ENCODE data around the gene PTGDS. TPM values are rescaled to one million over a fixed set of nuclear protein-coding genes. Genes with fewer than 3 reads are reported as not detected.

Gene PTGDS
- total and polyA plus RNA-seq, 12 donors: 1.1 to 812 (median 219) TPM

DNA sequence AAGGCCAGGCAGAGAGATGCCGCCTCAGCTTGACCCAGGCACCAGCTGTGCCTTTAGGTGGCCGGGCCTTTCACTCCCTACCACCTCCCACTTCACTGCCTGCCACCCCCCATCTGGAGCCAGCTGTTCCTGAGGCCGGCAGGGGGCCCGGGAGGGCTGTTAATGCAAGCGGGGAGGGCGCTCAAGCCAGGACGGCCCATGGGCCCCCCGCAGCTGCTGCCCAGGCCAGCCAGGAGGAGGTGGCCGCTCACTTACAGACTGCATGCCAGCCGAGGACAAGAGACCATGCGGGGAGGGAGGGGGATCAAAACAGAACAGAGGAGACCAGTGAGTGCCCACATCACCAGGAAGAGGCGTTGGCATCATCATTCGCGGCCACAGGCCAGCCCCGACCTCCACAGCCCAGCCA, 46.3 kb downstream of the PTGDS start:
- no peak for DNase-seq
- Histone ChIP-seq H3K27me3 (no peaks in the 10 kb centered on the region), H3K4me3 (no peak overlapping the region), H3K9me3 (replicated peaks in 1 of 3) (no peaks in the 10 kb centered on the region), H3K36me3 (replicated peaks in 1 of 2) (no peaks in the 10 kb centered on the region), H3K4me1 (replicated peaks in 1 of 2) (peaks cover 3 to 13% of the 10 kb centered on the region in 2 donors), H3K27ac (no peak overlapping the region)
- TF ChIP-seq POLR2A (IDR thresholded peaks at IDR 0.05): no peak
- TF ChIP-seq, protein P1, sequence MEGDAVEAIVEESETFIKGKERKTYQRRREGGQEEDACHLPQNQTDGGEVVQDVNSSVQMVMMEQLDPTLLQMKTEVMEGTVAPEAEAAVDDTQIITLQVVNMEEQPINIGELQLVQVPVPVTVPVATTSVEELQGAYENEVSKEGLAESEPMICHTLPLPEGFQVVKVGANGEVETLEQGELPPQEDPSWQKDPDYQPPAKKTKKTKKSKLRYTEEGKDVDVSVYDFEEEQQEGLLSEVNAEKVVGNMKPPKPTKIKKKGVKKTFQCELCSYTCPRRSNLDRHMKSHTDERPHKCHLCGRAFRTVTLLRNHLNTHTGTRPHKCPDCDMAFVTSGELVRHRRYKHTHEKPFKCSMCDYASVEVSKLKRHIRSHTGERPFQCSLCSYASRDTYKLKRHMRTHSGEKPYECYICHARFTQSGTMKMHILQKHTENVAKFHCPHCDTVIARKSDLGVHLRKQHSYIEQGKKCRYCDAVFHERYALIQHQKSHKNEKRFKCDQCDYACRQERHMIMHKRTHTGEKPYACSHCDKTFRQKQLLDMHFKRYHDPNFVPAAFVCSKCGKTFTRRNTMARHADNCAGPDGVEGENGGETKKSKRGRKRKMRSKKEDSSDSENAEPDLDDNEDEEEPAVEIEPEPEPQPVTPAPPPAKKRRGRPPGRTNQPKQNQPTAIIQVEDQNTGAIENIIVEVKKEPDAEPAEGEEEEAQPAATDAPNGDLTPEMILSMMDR (IDR thresholded peaks at IDR 0.05): no peak
- intact Hi-C loops (cut with DNase I): loop anchor here in 1 of 2 donors (5.0 kb wide), 1 partner anchor 66 kb away; no protein-coding TSS in a partner anchor
- 83 to 93% (median 91%) methylated on average over 3 to 15 of the region's 15 CpGs for WGBS, 4 donors

DNA sequence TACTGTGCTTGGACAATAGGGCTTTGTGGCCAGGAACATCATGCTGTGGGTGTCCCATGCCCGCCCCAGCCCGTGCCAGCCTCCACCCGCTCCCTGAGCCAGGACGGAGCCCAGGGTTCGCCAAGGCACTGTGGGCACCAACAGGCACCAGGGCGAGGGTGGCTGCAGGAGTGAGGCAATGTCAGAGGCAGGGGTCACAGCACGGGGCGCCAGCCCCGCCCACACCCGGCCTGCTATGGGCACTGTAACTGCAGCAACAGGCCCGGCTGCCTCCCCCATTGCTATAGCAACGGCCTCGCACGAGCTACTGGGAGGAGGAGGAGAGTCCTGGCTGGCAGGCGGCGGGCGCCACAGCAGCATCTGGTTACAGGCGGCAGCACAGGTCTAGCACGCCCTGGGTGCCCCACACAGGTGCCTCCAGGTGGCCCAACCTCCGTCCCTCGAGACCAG, 48.2 kb downstream of the PTGDS start:
- no peaks in the 10 kb centered on the region for H3K27me3 ChIP-seq
- no peak overlapping the region for H3K27ac ChIP-seq
- no peak overlapping the region for H3K4me3 ChIP-seq
- DNase-seq: peak in 2 of 7 donors; percentile 38 to 91
- 60 to 77% (median 69%) methylated on average over 8 to 21 of the region's 21 CpGs; no CpG with 5 or more reads in 1 of the 4 donors for WGBS, 4 donors
- no peaks in the 10 kb centered on the region for H3K9me3 ChIP-seq (replicated peaks in 1 of 3)
- intact Hi-C loops (cut with DNase I): loop anchor here in 1 of 2 donors (5.0 kb wide), 1 partner anchor 73 kb away; the partner anchor contains the start of gene LCN12
- H3K4me1 ChIP-seq (replicated peaks in 1 of 2): peaks cover 9 to 22% of the 10 kb centered on the region in 2 donors
- TF ChIP-seq POLR2A (IDR thresholded peaks at IDR 0.05): no peak
- TF ChIP-seq, protein P1 (IDR thresholded peaks at IDR 0.05): no peak
- H3K36me3 ChIP-seq (replicated peaks in 1 of 2): no peaks in the 10 kb centered on the region

DNA sequence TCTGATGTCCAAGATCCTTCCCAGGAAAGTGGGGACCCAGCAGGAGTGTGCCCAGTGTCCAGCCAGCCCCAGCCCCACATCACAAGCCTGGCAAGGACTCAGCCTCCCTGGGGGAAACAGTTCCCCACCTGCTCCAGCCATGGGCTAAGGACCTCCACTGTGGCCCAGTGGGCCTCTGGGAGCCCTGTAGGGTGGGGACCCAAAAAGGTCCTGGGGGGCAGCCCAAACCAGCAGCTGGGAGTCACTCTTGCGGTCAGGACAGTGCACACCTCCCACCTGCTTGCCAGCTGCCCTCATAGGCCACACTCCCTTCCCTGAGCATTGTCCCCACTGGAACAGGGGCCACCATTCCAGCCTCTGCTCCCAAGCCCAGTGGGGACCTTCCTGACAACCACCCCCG, 49.1 kb downstream of the PTGDS start:
- Histone ChIP-seq H3K27ac (peak overlapping the region in 1 of 5 donors; percentile 54), H3K4me3 (no peak overlapping the region)

DNA sequence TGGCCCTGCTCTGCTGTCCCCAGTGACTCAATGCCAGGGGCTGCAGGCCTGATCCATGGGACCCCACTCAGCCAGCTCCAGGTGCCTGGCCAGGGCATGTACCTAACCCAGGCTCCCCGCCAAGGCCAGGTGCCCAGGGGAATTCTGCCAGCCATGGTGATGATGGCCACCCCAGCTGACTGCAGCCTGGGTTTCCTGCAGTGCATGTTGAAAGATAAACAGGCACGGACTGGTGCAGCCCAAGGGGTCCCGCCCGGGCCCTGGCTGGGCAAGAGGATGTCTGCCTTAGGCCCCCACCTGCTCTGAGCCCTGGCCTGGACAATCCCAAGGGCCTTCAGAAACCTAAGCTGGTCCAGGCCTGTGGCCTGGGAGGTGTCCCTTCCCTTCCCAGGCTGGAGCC, 49.5 kb downstream of the PTGDS start:
- Histone ChIP-seq H3K27ac (peak overlapping the region in 1 of 5 donors; percentile 54), H3K27me3 (no peaks in the 10 kb centered on the region), H3K36me3 (replicated peaks in 1 of 2) (no peaks in the 10 kb centered on the region), H3K4me3 (peak overlapping the region in 1 of 4 donors; percentile 61), H3K9me3 (replicated peaks in 1 of 3) (no peaks in the 10 kb centered on the region), H3K4me1 (replicated peaks in 1 of 2) (peaks cover 9 to 27% of the 10 kb centered on the region in 2 donors)
- no peak for DNase-seq
- WGBS, 4 donors: 81 to 90% (median 83%) methylated on average over 1 to 4 of the region's 4 CpGs; no CpG with 5 or more reads in 1 of the 4 donors
- peak in 1 of 2 donors; percentile 28 for TF ChIP-seq POLR2A (IDR thresholded peaks at IDR 0.05)
- TF ChIP-seq, protein P1 (IDR thresholded peaks at IDR 0.05): no peak
- intact Hi-C loops (cut with DNase I): loop anchor here in 1 of 2 donors (5.0 kb wide), 1 partner anchor 75 kb away; the partner anchor contains the start of gene LCN12

More for the DNA sequence above, 49.1 kb downstream of the PTGDS start:
- peaks cover 9 to 24% of the 10 kb centered on the region in 2 donors for H3K4me1 ChIP-seq (replicated peaks in 1 of 2)
- DNase-seq: no peak
- WGBS, 4 donors: 82 to 93% (median 92%) methylated on average over 1 to 2 of the region's 2 CpGs
- TF ChIP-seq POLR2A (IDR thresholded peaks at IDR 0.05): no peak
- TF ChIP-seq, protein P1 (IDR thresholded peaks at IDR 0.05): no peak
- H3K9me3 ChIP-seq (replicated peaks in 1 of 3): no peaks in the 10 kb centered on the region
- intact Hi-C loops (cut with DNase I): loop anchor here in 1 of 2 donors (5.0 kb wide), 1 partner anchor 74 kb away; the partner anchor contains the start of gene LCN12
- H3K36me3 ChIP-seq (replicated peaks in 1 of 2): no peaks in the 10 kb centered on the region
- H3K27me3 ChIP-seq: no peaks in the 10 kb centered on the region

Measured in adrenal gland (tissue), 12 donors.